Measurements from ENCODE around the gene SLC38A9.

The SLC38A9 gene

GRCh38 chr5:55668356-55668755 is 43.8 kb downstream of the SLC38A9 start:
- Histone ChIP-seq H4K20me1 (ENCODE audit: insufficient read depth, low read length) (no peaks in the 10 kb centered on the region), H3K9me3 (ENCODE audit: insufficient read depth, low read length, severe bottlenecking) (no peaks in the 10 kb centered on the region), H3K27ac (ENCODE audit: low read length) (no peak overlapping the region), H3K79me2 (ENCODE audit: insufficient read depth, low read length) (no peaks in the 10 kb centered on the region), H3K27me3 (ENCODE audit: insufficient read depth, low read length, poor library complexity) (no peaks in the 10 kb centered on the region), H2AFZ (ENCODE audit: low read depth, low read length) (no peak overlapping the region), H3K4me1 (ENCODE audit: insufficient read depth, low read length) (no peaks in the 10 kb centered on the region), H3K36me3 (ENCODE audit: insufficient read depth, low read length) (peaks cover 9% of the 10 kb centered on the region), H3K4me2 (ENCODE audit: insufficient read depth, low read length) (no peak overlapping the region), H3K9ac (ENCODE audit: low read depth, low read length) (no peak overlapping the region), H3K4me3 (ENCODE audit: low read depth in 1 of 2, low read length in 2 of 2) (no peak overlapping the region)
- ATAC-seq (ENCODE audit: insufficient read depth, low read depth) = no peak
- TF ChIP-seq, protein P1, sequence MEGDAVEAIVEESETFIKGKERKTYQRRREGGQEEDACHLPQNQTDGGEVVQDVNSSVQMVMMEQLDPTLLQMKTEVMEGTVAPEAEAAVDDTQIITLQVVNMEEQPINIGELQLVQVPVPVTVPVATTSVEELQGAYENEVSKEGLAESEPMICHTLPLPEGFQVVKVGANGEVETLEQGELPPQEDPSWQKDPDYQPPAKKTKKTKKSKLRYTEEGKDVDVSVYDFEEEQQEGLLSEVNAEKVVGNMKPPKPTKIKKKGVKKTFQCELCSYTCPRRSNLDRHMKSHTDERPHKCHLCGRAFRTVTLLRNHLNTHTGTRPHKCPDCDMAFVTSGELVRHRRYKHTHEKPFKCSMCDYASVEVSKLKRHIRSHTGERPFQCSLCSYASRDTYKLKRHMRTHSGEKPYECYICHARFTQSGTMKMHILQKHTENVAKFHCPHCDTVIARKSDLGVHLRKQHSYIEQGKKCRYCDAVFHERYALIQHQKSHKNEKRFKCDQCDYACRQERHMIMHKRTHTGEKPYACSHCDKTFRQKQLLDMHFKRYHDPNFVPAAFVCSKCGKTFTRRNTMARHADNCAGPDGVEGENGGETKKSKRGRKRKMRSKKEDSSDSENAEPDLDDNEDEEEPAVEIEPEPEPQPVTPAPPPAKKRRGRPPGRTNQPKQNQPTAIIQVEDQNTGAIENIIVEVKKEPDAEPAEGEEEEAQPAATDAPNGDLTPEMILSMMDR (IDR thresholded peaks at IDR 0.05; ENCODE audit: borderline replicate concordance, extremely low read depth, low read length, poor library complexity, severe bottlenecking) = no peak
- no peak for TF ChIP-seq EZH2 (IDR thresholded peaks at IDR 0.05; ENCODE audit: borderline replicate concordance, low read depth, low read length, severe bottlenecking)
- no peak for DNase-seq

DNA sequence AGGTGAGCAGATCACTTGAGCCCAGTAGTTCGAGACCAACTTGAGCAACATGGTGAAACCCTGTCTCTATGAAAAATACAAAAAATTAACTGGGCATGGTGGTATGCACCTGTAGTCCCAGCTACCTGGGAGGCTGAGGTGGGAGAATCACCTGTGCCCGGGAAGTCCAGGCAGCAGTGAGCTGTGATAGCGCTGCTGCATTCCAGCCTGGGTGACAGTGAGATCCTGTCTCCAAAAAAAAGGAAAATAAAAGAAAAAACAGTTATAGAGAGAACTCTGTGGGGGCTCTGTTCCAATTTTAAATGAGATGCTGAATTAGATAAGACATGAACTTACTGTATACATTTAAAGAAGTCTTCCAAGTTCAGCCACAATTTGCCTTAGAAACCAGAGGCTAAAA is 44.2 kb downstream of the SLC38A9 start:
- Histone ChIP-seq H3K4me2 (ENCODE audit: insufficient read depth, low read length) (no peak overlapping the region), H3K4me1 (ENCODE audit: insufficient read depth, low read length) (no peaks in the 10 kb centered on the region), H3K9ac (ENCODE audit: low read depth, low read length) (no peak overlapping the region), H3K27me3 (ENCODE audit: insufficient read depth, low read length, poor library complexity) (no peaks in the 10 kb centered on the region), H4K20me1 (ENCODE audit: insufficient read depth, low read length) (no peaks in the 10 kb centered on the region), H2AFZ (ENCODE audit: low read depth, low read length) (no peak overlapping the region), H3K79me2 (ENCODE audit: insufficient read depth, low read length) (no peaks in the 10 kb centered on the region), H3K36me3 (ENCODE audit: insufficient read depth, low read length) (peaks cover 11% of the 10 kb centered on the region), H3K9me3 (ENCODE audit: insufficient read depth, low read length, severe bottlenecking) (no peaks in the 10 kb centered on the region), H3K27ac (ENCODE audit: low read length) (no peak overlapping the region), H3K4me3 (ENCODE audit: low read depth in 1 of 2, low read length in 2 of 2) (no peak overlapping the region)
- ATAC-seq (ENCODE audit: insufficient read depth, low read depth) (no peak), DNase-seq (no peak)
- TF ChIP-seq, protein P1 (IDR thresholded peaks at IDR 0.05; ENCODE audit: borderline replicate concordance, extremely low read depth, low read length, poor library complexity, severe bottlenecking) = no peak
- no peak for TF ChIP-seq EZH2 (IDR thresholded peaks at IDR 0.05; ENCODE audit: borderline replicate concordance, low read depth, low read length, severe bottlenecking)

- peaks cover 13% of the 10 kb centered on the region for H3K36me3 ChIP-seq (ENCODE audit: insufficient read depth, low read length)
- no peaks in the 10 kb centered on the region for H3K27me3 ChIP-seq (ENCODE audit: insufficient read depth, low read length, poor library complexity)
- no peaks in the 10 kb centered on the region for H3K9me3 ChIP-seq (ENCODE audit: insufficient read depth, low read length, severe bottlenecking)
- no peak overlapping the region for H3K4me2 ChIP-seq (ENCODE audit: insufficient read depth, low read length)
- no peaks in the 10 kb centered on the region for H3K4me1 ChIP-seq (ENCODE audit: insufficient read depth, low read length)
- no peak overlapping the region for H3K4me3 ChIP-seq (ENCODE audit: low read depth in 1 of 2, low read length in 2 of 2)
- H2AFZ ChIP-seq (ENCODE audit: low read depth, low read length) = no peak overlapping the region
- ATAC-seq (ENCODE audit: insufficient read depth, low read depth) = no peak
- H3K27ac ChIP-seq (ENCODE audit: low read length) = no peak overlapping the region
- no peak for TF ChIP-seq EZH2 (IDR thresholded peaks at IDR 0.05; ENCODE audit: borderline replicate concordance, low read depth, low read length, severe bottlenecking)
- TF ChIP-seq, protein P1 (IDR thresholded peaks at IDR 0.05; ENCODE audit: borderline replicate concordance, extremely low read depth, low read length, poor library complexity, severe bottlenecking) = no peak
- H3K9ac ChIP-seq (ENCODE audit: low read depth, low read length) = no peak overlapping the region
- no peaks in the 10 kb centered on the region for H4K20me1 ChIP-seq (ENCODE audit: insufficient read depth, low read length)
- DNase-seq = no peak
- no peaks in the 10 kb centered on the region for H3K79me2 ChIP-seq (ENCODE audit: insufficient read depth, low read length)
Measured at GRCh38 chr5:55665065-55665464, 47.1 kb downstream of the SLC38A9 start.

- Histone ChIP-seq H3K4me2 (ENCODE audit: insufficient read depth, low read length) (no peak overlapping the region), H3K36me3 (ENCODE audit: insufficient read depth, low read length) (peaks cover 8% of the 10 kb centered on the region; the same call in 1 of the 2 replicates), H3K27ac (ENCODE audit: low read length) (no peak overlapping the region), H3K27me3 (ENCODE audit: insufficient read depth, low read length, poor library complexity) (no peaks in the 10 kb centered on the region), H4K20me1 (ENCODE audit: insufficient read depth, low read length) (no peaks in the 10 kb centered on the region), H3K4me3 (ENCODE audit: low read depth in 1 of 2, low read length in 2 of 2) (no peak overlapping the region), H3K79me2 (ENCODE audit: insufficient read depth, low read length) (no peaks in the 10 kb centered on the region), H2AFZ (ENCODE audit: low read depth, low read length) (no peak overlapping the region), H3K9ac (ENCODE audit: low read depth, low read length) (no peak overlapping the region), H3K4me1 (ENCODE audit: insufficient read depth, low read length) (no peaks in the 10 kb centered on the region), H3K9me3 (ENCODE audit: insufficient read depth, low read length, severe bottlenecking) (no peaks in the 10 kb centered on the region)
- ATAC-seq (ENCODE audit: insufficient read depth, low read depth) (no peak), DNase-seq (no peak)
- TF ChIP-seq EZH2 (IDR thresholded peaks at IDR 0.05; ENCODE audit: borderline replicate concordance, low read depth, low read length, severe bottlenecking) = no peak
- TF ChIP-seq, protein P1 (IDR thresholded peaks at IDR 0.05; ENCODE audit: borderline replicate concordance, extremely low read depth, low read length, poor library complexity, severe bottlenecking) = no peak
Measured at GRCh38 chr5:55657443-55657842, 54.7 kb downstream of the SLC38A9 start.

All from DND-41 (cell line).